GM19240 (cell line): ENCODE data around the gene IRF9.
"Not testable (repeated sequence)": the region's sequence is repeated elsewhere in the genome, so short reads cannot be mapped to it uniquely, and the experiment has no call there.

ENCODE experiments used
- DNase-seq: peaks from one replicate; pipeline ENCODE4 v3.0.0; 2011; ENCODE audit warnings: low spot score; ENCODE audit not compliant: insufficient read length

IRF9 gene

GRCh38 chr14:24192933-24193332 is 31.9 kb downstream of the IRF9 start:
- no peak for DNase-seq

GRCh38 chr14:24194186-24194872 is 33.3 kb downstream of the IRF9 start:
- no peak for DNase-seq

- no peak for DNase-seq
Measured at GRCh38 chr14:24194873-24195185, 33.8 kb downstream of the IRF9 start.

- DNase-seq: peak; percentile 88
Measured at GRCh38 chr14:24195186-24196070, 34.4 kb downstream of the IRF9 start, which contains the start of gene TM9SF1. TSS of gene TM9SF1 (minus strand) at chr14:24195441. CDS start at chr14:24195019, 422 bp downstream.

- DNase-seq: peak; percentile 32
Measured at GRCh38 chr14:24196071-24197055, 35.3 kb downstream of the IRF9 start.

- DNase-seq: no peak
Measured at GRCh38 chr14:24197056-24197450, 36.0 kb downstream of the IRF9 start.

GRCh38 chr14:24198814-24199524 is 37.9 kb downstream of the IRF9 start:
- DNase-seq: no peak

GRCh38 chr14:24202538-24202937 is 41.5 kb downstream of the IRF9 start:
- not testable (repeated sequence) for DNase-seq

GRCh38 chr14:24203249-24203886 is 42.3 kb downstream of the IRF9 start:
- DNase-seq: not testable (repeated sequence)

GRCh38 chr14:24204163-24205146 is 43.4 kb downstream of the IRF9 start:
- no peak for DNase-seq

- no peak for DNase-seq
Measured at GRCh38 chr14:24206260-24207103, 45.4 kb downstream of the IRF9 start.

- no peak for DNase-seq
Measured at GRCh38 chr14:24207104-24207551, 46.1 kb downstream of the IRF9 start.

GRCh38 chr14:24207625-24208024 is 46.6 kb downstream of the IRF9 start:
- DNase-seq: no peak

GRCh38 chr14:24211311-24211710 is 50.2 kb downstream of the IRF9 start:
- no peak for DNase-seq

GRCh38 chr14:24212924-24213865 is 52.1 kb downstream of the IRF9 start, which contains the start of gene CHMP4A:
TSS of gene CHMP4A (minus strand) at chr14:24213488. CDS start at chr14:24213439, 49 bp downstream.
- peak; percentile 90 for DNase-seq

GRCh38 chr14:24213866-24214662 is 53.0 kb downstream of the IRF9 start:
- DNase-seq: no peak
